GM10266 (cell line): Measurements from ENCODE around the gene BNIP1.
A peak's percentile ranks its signal among the peaks of the same experiment; 100 is the strongest.

Source experiments
- DNase-seq: peaks from one replicate; pipeline ENCODE4 v3.0.0; 2012; ENCODE audit errors: extremely low spot score
- TF ChIP-seq, protein P1 (sequence below): IDR thresholded peaks from 2 replicates; pipeline ENCODE4 v1.5.1; 2012; ENCODE audit warnings: mild to moderate bottlenecking, low read depth; ENCODE audit not compliant: control insufficient read depth, insufficient read depth; ENCODE audit errors: missing control alignments

Gene BNIP1, protein sequence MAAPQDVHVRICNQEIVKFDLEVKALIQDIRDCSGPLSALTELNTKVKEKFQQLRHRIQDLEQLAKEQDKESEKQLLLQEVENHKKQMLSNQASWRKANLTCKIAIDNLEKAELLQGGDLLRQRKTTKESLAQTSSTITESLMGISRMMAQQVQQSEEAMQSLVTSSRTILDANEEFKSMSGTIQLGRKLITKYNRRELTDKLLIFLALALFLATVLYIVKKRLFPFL

GRCh38 chr5:173144200-173145176 lies at the start of gene BNIP1:
Gene BNIP1, plus strand, starts transcription at chr5:173144531. Its CDS starts 15 bp downstream, at chr5:173144546.
- TF ChIP-seq, protein P1, sequence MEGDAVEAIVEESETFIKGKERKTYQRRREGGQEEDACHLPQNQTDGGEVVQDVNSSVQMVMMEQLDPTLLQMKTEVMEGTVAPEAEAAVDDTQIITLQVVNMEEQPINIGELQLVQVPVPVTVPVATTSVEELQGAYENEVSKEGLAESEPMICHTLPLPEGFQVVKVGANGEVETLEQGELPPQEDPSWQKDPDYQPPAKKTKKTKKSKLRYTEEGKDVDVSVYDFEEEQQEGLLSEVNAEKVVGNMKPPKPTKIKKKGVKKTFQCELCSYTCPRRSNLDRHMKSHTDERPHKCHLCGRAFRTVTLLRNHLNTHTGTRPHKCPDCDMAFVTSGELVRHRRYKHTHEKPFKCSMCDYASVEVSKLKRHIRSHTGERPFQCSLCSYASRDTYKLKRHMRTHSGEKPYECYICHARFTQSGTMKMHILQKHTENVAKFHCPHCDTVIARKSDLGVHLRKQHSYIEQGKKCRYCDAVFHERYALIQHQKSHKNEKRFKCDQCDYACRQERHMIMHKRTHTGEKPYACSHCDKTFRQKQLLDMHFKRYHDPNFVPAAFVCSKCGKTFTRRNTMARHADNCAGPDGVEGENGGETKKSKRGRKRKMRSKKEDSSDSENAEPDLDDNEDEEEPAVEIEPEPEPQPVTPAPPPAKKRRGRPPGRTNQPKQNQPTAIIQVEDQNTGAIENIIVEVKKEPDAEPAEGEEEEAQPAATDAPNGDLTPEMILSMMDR, result peak; percentile 97
- DNase-seq, result peak; percentile 92

GRCh38 chr5:173098787-173099186 lies 45.5 kb upstream of the BNIP1 start:
- no peak for DNase-seq
- TF ChIP-seq, protein P1, result no peak

- no peak for DNase-seq
- TF ChIP-seq, protein P1, result no peak
Measured at GRCh38 chr5:173099461-173099860, 44.9 kb upstream of the BNIP1 start.

- no peak for DNase-seq
- TF ChIP-seq, protein P1, result no peak
Measured at GRCh38 chr5:173101245-173101644, 43.1 kb upstream of the BNIP1 start.

GRCh38 chr5:173103411-173103810 lies 40.9 kb upstream of the BNIP1 start:
- TF ChIP-seq, protein P1, result no peak
- no peak for DNase-seq

DNA sequence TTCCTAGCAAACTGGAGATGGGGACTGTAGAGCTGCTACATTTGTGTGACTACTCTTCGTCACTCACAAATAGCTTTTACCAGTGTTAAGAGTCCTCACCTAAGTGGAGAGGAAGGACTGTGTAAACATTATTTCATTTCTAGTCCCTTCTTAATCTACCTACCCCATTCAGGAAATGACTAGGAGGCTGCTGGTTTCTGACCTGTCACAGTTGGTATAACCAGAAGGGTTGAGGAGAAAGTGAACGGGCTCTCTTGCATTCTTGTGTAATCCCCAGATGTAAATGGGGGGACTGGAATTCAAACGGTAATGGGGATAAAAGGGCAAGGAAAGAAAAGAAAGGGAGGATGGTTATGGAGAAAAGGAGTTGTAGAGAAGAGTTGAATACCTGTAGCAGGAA lies 35.4 kb upstream of the BNIP1 start:
- TF ChIP-seq, protein P1, result no peak
- no peak for DNase-seq

- TF ChIP-seq, protein P1, result no peak
- DNase-seq, result no peak
Measured at GRCh38 chr5:173114536-173114935, 29.8 kb upstream of the BNIP1 start.
